ENCODE measurements around the gene NFIB. TPM values are rescaled to one million over a fixed set of nuclear protein-coding genes. Genes with fewer than 3 reads are reported as not detected.

Gene NFIB
- total RNA-seq, 2 donors from 2014 or later = 131 to 165 TPM

DNA sequence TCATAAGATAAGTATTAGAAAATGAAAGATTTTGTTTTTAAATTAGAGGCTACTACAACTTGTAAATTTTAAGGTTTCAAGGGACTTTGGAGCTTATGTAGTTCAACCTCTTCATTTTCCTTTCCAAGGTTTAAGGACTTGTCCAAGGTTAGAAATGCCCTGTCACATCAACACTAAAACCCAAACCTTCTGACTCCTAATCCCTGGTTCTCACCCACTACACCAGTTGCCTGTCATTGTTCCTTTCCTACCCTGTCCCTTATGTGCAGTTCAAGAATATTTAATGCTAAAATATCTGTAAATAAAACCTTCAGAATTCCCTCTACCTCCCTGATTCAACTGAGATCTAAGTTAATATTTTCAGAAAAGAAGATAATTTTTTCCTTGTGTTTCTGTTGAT, 206.4 kb downstream of the NFIB start:
- no peaks in the 10 kb centered on the region for H3K27me3 ChIP-seq (replicated peaks; ENCODE audit: insufficient read depth)
- TF ChIP-seq POLR2AphosphoS5 (IDR thresholded peaks at IDR 0.05) = no peak
- TF ChIP-seq, protein P1, sequence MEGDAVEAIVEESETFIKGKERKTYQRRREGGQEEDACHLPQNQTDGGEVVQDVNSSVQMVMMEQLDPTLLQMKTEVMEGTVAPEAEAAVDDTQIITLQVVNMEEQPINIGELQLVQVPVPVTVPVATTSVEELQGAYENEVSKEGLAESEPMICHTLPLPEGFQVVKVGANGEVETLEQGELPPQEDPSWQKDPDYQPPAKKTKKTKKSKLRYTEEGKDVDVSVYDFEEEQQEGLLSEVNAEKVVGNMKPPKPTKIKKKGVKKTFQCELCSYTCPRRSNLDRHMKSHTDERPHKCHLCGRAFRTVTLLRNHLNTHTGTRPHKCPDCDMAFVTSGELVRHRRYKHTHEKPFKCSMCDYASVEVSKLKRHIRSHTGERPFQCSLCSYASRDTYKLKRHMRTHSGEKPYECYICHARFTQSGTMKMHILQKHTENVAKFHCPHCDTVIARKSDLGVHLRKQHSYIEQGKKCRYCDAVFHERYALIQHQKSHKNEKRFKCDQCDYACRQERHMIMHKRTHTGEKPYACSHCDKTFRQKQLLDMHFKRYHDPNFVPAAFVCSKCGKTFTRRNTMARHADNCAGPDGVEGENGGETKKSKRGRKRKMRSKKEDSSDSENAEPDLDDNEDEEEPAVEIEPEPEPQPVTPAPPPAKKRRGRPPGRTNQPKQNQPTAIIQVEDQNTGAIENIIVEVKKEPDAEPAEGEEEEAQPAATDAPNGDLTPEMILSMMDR (IDR thresholded peaks at IDR 0.05) = no peak
- TF ChIP-seq POLR2A (IDR thresholded peaks at IDR 0.05) = no peak
- intact Hi-C loops (cut with DNase I) = no loop called here
- no peaks in the 10 kb centered on the region for H3K36me3 ChIP-seq
- H3K4me1 ChIP-seq (replicated peaks) = no peaks in the 10 kb centered on the region
- H3K9me3 ChIP-seq = no peaks in the 10 kb centered on the region
- H3K4me3 ChIP-seq = no peak overlapping the region
- DNase-seq (ENCODE audit: low spot score) = no peak
- H3K27ac ChIP-seq = peak overlapping the region; percentile 21 to 73

DNA sequence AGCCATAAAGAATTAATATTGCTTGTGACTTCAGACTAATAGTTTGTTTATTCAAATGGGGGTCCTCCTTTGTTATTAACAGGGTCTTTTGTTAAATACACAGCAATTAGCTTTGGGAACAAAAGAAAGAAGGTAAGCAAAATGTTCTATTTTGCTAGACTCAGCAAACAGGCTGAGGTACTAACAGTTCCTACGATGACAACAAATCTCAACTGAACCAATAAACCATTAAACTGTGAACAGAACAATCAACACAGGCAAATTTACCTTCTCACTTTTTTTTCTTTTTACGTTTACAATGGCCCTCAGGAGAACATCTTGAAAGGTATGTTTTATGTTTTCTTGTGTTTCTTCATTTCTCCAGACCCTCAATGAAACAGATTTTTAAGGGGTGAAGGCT, 207.2 kb downstream of the NFIB start:
- Histone ChIP-seq H3K4me1 (replicated peaks) (no peaks in the 10 kb centered on the region), H3K9me3 (no peaks in the 10 kb centered on the region), H3K4me3 (no peak overlapping the region), H3K36me3 (no peaks in the 10 kb centered on the region), H3K27ac (peak overlapping the region; percentile 34 to 73), H3K27me3 (replicated peaks; ENCODE audit: insufficient read depth) (no peaks in the 10 kb centered on the region)
- intact Hi-C loops (cut with DNase I) = no loop called here
- no peak for DNase-seq (ENCODE audit: low spot score)
- TF ChIP-seq POLR2AphosphoS5 (IDR thresholded peaks at IDR 0.05) (peak; percentile 86), POLR2A (IDR thresholded peaks at IDR 0.05) (no peak)
- TF ChIP-seq, protein P1 (IDR thresholded peaks at IDR 0.05) = no peak
- 54% methylated on average over 2 of the region's 2 CpGs for WGBS

DNA sequence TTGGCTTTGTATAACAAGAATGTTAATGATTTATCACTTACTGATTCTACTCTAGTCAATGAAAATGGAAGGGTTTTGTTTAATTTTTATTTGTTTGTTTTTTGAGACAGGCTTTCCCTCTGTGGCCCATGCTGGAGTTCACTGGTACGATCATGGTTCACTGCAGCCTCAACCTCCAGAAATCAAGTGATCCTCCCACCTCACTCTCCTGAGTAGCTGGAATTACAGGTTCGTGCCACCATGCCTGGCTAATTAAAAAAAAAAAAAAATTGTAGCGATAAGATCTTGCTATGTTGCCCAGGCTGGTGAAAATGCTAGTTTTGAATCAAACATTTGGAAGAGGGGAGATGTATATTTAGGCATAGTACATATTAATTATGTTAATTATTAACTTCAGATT, 209.4 kb downstream of the NFIB start:
- WGBS = 59% methylated on average over 3 of the region's 3 CpGs
- Histone ChIP-seq H3K27ac (no peak overlapping the region), H3K36me3 (no peaks in the 10 kb centered on the region), H3K9me3 (no peaks in the 10 kb centered on the region), H3K4me1 (replicated peaks) (no peaks in the 10 kb centered on the region), H3K27me3 (replicated peaks; ENCODE audit: insufficient read depth) (no peaks in the 10 kb centered on the region), H3K4me3 (no peak overlapping the region)
- no peak for DNase-seq (ENCODE audit: low spot score)
- TF ChIP-seq POLR2A (IDR thresholded peaks at IDR 0.05) (no peak), POLR2AphosphoS5 (IDR thresholded peaks at IDR 0.05) (no peak)
- TF ChIP-seq, protein P1 (IDR thresholded peaks at IDR 0.05) = no peak
- intact Hi-C loops (cut with DNase I) = no loop called here

DNA sequence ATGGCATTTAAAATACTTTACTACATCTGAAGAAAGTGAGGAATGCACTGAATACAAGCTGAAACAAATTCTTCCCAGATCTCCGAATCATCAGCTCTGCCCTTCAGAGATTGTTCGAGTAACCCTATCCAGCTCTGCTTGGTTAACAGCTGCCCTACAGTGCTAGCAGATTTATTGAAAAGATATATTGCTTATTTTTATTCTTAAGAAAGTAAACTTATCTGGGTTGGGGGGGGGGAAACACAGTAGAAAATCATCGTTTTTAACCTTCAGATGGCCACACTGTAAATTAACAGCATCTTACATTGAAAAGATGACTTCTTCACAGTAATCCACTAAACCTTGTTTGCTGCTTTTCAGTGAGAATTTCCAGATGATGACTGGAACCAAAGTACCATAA, 210.8 kb downstream of the NFIB start:
- no peaks in the 10 kb centered on the region for H3K27me3 ChIP-seq (replicated peaks; ENCODE audit: insufficient read depth)
- H3K9me3 ChIP-seq = no peaks in the 10 kb centered on the region
- H3K4me3 ChIP-seq = no peak overlapping the region
- TF ChIP-seq POLR2AphosphoS5 (IDR thresholded peaks at IDR 0.05) = no peak
- TF ChIP-seq POLR2A (IDR thresholded peaks at IDR 0.05) = no peak
- TF ChIP-seq, protein P1 (IDR thresholded peaks at IDR 0.05) = no peak
- H3K36me3 ChIP-seq = no peaks in the 10 kb centered on the region
- no peak overlapping the region for H3K27ac ChIP-seq
- intact Hi-C loops (cut with DNase I) = no loop called here
- WGBS = 13% methylated on average over 3 of the region's 3 CpGs
- no peak for DNase-seq (ENCODE audit: low spot score)
- H3K4me1 ChIP-seq (replicated peaks) = no peaks in the 10 kb centered on the region

DNA sequence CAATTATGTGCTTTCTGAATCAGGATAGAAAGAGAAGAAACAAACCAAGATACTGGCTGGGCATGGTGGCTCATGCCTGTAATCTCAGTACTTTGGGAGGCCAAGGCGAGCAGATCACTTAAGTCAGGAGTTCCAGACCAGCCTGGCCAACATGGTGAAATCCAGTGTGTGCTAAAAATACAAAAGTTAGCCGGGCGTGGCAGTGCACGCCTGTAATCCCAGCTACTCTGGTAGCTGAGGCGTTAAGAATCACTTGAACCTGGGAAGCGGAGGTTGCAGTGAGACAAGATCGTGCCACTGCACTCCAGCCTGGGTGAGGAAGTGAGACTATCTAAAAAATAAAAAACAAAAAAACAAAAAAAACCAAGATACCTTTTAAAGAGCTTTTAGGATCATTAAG, 214.2 kb downstream of the NFIB start:
- no peak for TF ChIP-seq POLR2AphosphoS5 (IDR thresholded peaks at IDR 0.05)
- TF ChIP-seq POLR2A (IDR thresholded peaks at IDR 0.05) = no peak
- TF ChIP-seq, protein P1 (IDR thresholded peaks at IDR 0.05) = no peak
- peaks cover 3% of the 10 kb centered on the region for H3K4me1 ChIP-seq (replicated peaks)
- H3K36me3 ChIP-seq = no peaks in the 10 kb centered on the region
- WGBS = 97% methylated on average over 7 of the region's 7 CpGs
- no peaks in the 10 kb centered on the region for H3K9me3 ChIP-seq
- H3K27me3 ChIP-seq (replicated peaks; ENCODE audit: insufficient read depth) = no peaks in the 10 kb centered on the region
- intact Hi-C loops (cut with DNase I) = loop anchor here (10.0 kb wide), 1 partner anchor 215 kb away; the partner anchor contains the start of gene NFIB
- DNase-seq (ENCODE audit: low spot score) = no peak
- no peak overlapping the region for H3K27ac ChIP-seq
- no peak overlapping the region for H3K4me3 ChIP-seq
